Osteoblast (primary cell): ENCODE measurements around the gene TRIM27. TPM values are rescaled to one million over a fixed set of nuclear protein-coding genes. Genes with fewer than 3 reads are reported as not detected.
A peak's percentile ranks its signal among the peaks of the same experiment; 100 is the strongest.

Source experiments
- DNase-seq: peaks from one replicate; pipeline ENCODE4 v3.0.0; 2011; ENCODE audit warnings: low spot score, mixed read lengths; ENCODE audit not compliant: insufficient read length; ENCODE audit errors: missing footprints
- H2AFZ ChIP-seq: 2 replicates; pipeline ENCODE4 v1.6.0; 2011; ENCODE audit warnings: mild to moderate bottlenecking, low read length
- H3K27ac ChIP-seq: 2 replicates; pipeline ENCODE4 v1.5.1; 2011; ENCODE audit warnings: mild to moderate bottlenecking, low read depth, low read length, moderate library complexity
- H3K27me3 ChIP-seq: 2 replicates; pipeline ENCODE4 v1.6.0; 2012; ENCODE audit warnings: mild to moderate bottlenecking, control low read depth, inconsistent platforms, low read length, moderate library complexity; ENCODE audit not compliant: insufficient read depth
- H3K36me3 ChIP-seq: 2 replicates; pipeline ENCODE4 v1.5.1; 2011; ENCODE audit warnings: mild to moderate bottlenecking, low read length, control low read depth, moderate library complexity; ENCODE audit not compliant: insufficient read depth
- H3K4me1 ChIP-seq: 2 replicates; pipeline ENCODE4 v1.5.1; 2011; ENCODE audit warnings: mild to moderate bottlenecking, low read length, control low read depth, moderate library complexity; ENCODE audit not compliant: insufficient read depth
- H3K4me2 ChIP-seq: 2 replicates; pipeline ENCODE4 v1.6.0; 2011; ENCODE audit warnings: mild to moderate bottlenecking, low read length; ENCODE audit not compliant: insufficient read depth
- H3K4me3 ChIP-seq: fragments of 200-600 bp; sonication (generic); 3 replicates; pipeline ENCODE4 v1.5.1; 2012; ENCODE audit warnings: mild to moderate bottlenecking, low read length, inconsistent platforms; ENCODE audit not compliant: insufficient read depth
- H3K79me2 ChIP-seq: 2 replicates; pipeline ENCODE4 v1.6.0; 2012; ENCODE audit warnings: mild to moderate bottlenecking, low read length, control low read depth, inconsistent platforms; ENCODE audit not compliant: insufficient read depth
- H3K9me3 ChIP-seq: 2 replicates; pipeline ENCODE4 v1.5.1; 2011; ENCODE audit warnings: low read depth, low read length, control low read depth
- H4K20me1 ChIP-seq: 2 replicates; pipeline ENCODE4 v1.6.0; 2012; ENCODE audit warnings: mild to moderate bottlenecking, low read length, control low read depth; ENCODE audit not compliant: insufficient read depth
- CTCF ChIP-seq: IDR thresholded peaks from 2 replicates; pipeline ENCODE4 v1.5.1; 2011; ENCODE audit warnings: mild to moderate bottlenecking, low read depth, low read length, moderate library complexity; ENCODE audit errors: extremely low read depth
- total RNA-seq: library from RNA; depleted of rRNA; stranded (reverse); fragments of >200 nt; gene quantifications from 2 replicates; pipeline ENCODE4 v1.2.3, GENCODE V29; 2012

Gene TRIM27
- total RNA-seq, 1 donor = 53.6 TPM

- Histone ChIP-seq H3K36me3 (peaks cover 52% of the 10 kb centered on the region), H3K4me3 (no peak overlapping the region), H3K4me1 (peaks cover 7% of the 10 kb centered on the region)
Observed at GRCh38 chr6:28900577-28901256, 23.1 kb downstream of the TRIM27 start.

GRCh38 chr6:28898710-28898965 is 25.1 kb downstream of the TRIM27 start:
- Histone ChIP-seq H3K27me3 (no peaks in the 10 kb centered on the region), H3K79me2 (no peaks in the 10 kb centered on the region), H3K4me1 (peaks cover 14% of the 10 kb centered on the region), H2AFZ (no peak overlapping the region), H3K27ac (peak overlapping the region; percentile 95), H3K4me2 (peak overlapping the region; percentile 87), H3K9me3 (no peaks in the 10 kb centered on the region), H3K4me3 (no peak overlapping the region), H4K20me1 (no peaks in the 10 kb centered on the region), H3K36me3 (peaks cover 31% of the 10 kb centered on the region)
- DNase-seq = no peak
- no peak for TF ChIP-seq CTCF

More at GRCh38 chr6:28900577-28901256, 23.1 kb downstream of the TRIM27 start:
- no peaks in the 10 kb centered on the region for H4K20me1 ChIP-seq
- no peaks in the 10 kb centered on the region for H3K27me3 ChIP-seq
- no peak overlapping the region for H3K4me2 ChIP-seq
- no peaks in the 10 kb centered on the region for H3K9me3 ChIP-seq
- H3K27ac ChIP-seq = no peak overlapping the region
- H3K79me2 ChIP-seq = no peaks in the 10 kb centered on the region
- TF ChIP-seq CTCF = no peak
- no peak for DNase-seq
- H2AFZ ChIP-seq = no peak overlapping the region

- Histone ChIP-seq H3K4me2 (peak overlapping the region; percentile 87), H4K20me1 (no peaks in the 10 kb centered on the region), H3K79me2 (no peaks in the 10 kb centered on the region), H3K9me3 (no peaks in the 10 kb centered on the region), H3K4me1 (peaks cover 14% of the 10 kb centered on the region), H3K36me3 (peaks cover 20% of the 10 kb centered on the region), H3K27me3 (no peaks in the 10 kb centered on the region), H2AFZ (peak overlapping the region; percentile 93), H3K4me3 (peak overlapping the region; percentile 85), H3K27ac (peak overlapping the region; percentile 95)
- DNase-seq = no peak
- TF ChIP-seq CTCF = no peak
Observed at GRCh38 chr6:28897369-28897745, 26.4 kb downstream of the TRIM27 start.

- Histone ChIP-seq H3K9me3 (no peaks in the 10 kb centered on the region), H3K4me2 (peak overlapping the region; percentile 87), H3K27me3 (no peaks in the 10 kb centered on the region), H3K4me3 (peak overlapping the region; percentile 85), H2AFZ (peak overlapping the region; percentile 93), H3K36me3 (peaks cover 14% of the 10 kb centered on the region), H3K4me1 (peaks cover 14% of the 10 kb centered on the region), H3K79me2 (no peaks in the 10 kb centered on the region), H4K20me1 (no peaks in the 10 kb centered on the region), H3K27ac (peak overlapping the region; percentile 95)
- no peak for DNase-seq
- peak; percentile 18 for TF ChIP-seq CTCF
Observed at GRCh38 chr6:28896505-28897368, 27.0 kb downstream of the TRIM27 start.
